Skeletal muscle satellite cell (primary cell): ENCODE results near the gene SPECC1. TPM values are rescaled to one million over a fixed set of nuclear protein-coding genes. Genes with fewer than 3 reads are reported as not detected.

Source experiments
- small RNA-seq: library from RNA; depleted of rRNA; stranded (forward); fragments of <200 nt; gene quantifications from one replicate; pipeline ENCODE3, GENCODE V24; 2012

The SPECC1 gene

Small RNAs within 50 kb of the gene (small RNA-seq; reads per million reads assigned to genes)
- gene AC008088.1 (not detected), gene RNU6-1057P (not detected), gene RNU6-258P (not detected), gene RNU6-467P (not detected)
